WTC11 (cell line): Measurements from ENCODE around the gene GPC6. TPM values are rescaled to one million over a fixed set of nuclear protein-coding genes. Genes with fewer than 3 reads are reported as not detected.

Experiments
- ATAC-seq: fragments of 200-7000 bp; cut with Tn5 transposase; 2 replicates; pipeline ENCODE4 v1.10.0; 2021; ENCODE audit warnings: mild to moderate bottlenecking, moderate library complexity
- CTCF ChIA-PET: fragments of 300-600 bp; sonication (Branson Sonifier 250); formaldehyde crosslinking; loops from one replicate; lab custom pipeline; 2021; ENCODE audit warnings: antibody characterized with exemption; lab: Charles Lee
- POLR2A ChIA-PET: fragments of 350-600 bp; sonication (Branson Sonifier 250); formaldehyde crosslinking; loops from one replicate; lab custom pipeline; 2021; ENCODE audit warnings: antibody characterized with exemption; lab: Charles Lee
- DNase-seq: peaks from one replicate; pipeline ENCODE4 v3.0.0; 2021; ENCODE audit warnings: low spot score
- H3K27ac Mint-ChIP-seq: 2 replicates; pipeline ENCODE4 v1.8.0; 2021; ENCODE audit warnings: mixed read lengths
- H3K27me3 Mint-ChIP-seq: 2 replicates; pipeline ENCODE4 v1.8.0; 2021; ENCODE audit warnings: low read depth, mild to moderate bottlenecking, moderate library complexity, mixed read lengths
- H3K36me3 Mint-ChIP-seq: 2 replicates; pipeline ENCODE4 v1.8.0; 2021; ENCODE audit warnings: mixed read lengths
- H3K4me1 Mint-ChIP-seq: 2 replicates; pipeline ENCODE4 v1.8.0; 2022; ENCODE audit warnings: mixed read lengths
- H3K4me3 Mint-ChIP-seq: 2 replicates; pipeline ENCODE4 v1.8.0; 2021; ENCODE audit warnings: mild to moderate bottlenecking, moderate library complexity, mixed read lengths
- H3K9me3 Mint-ChIP-seq: 2 replicates; pipeline ENCODE4 v1.8.0; 2021; ENCODE audit warnings: mixed read lengths
- FOXJ3 ChIP-seq: sonication (generic); formaldehyde crosslinking; IDR thresholded peaks from 2 replicates; pipeline ENCODE4 v1.9.0; 2021; ENCODE audit warnings: missing genetic modification reagents, mild to moderate bottlenecking, borderline replicate concordance
- FOXK1 ChIP-seq: sonication (generic); formaldehyde crosslinking; IDR thresholded peaks from 2 replicates; pipeline ENCODE4 v1.8.0; 2022; ENCODE audit warnings: mild to moderate bottlenecking, moderate library complexity, missing genetic modification reagents
- GRHL2 ChIP-seq: fragments of 250-450 bp; sonication (Bioruptor Pico); IDR thresholded peaks from 2 replicates; pipeline ENCODE4 v1.8.0; 2022; ENCODE audit warnings: mild to moderate bottlenecking, moderate library complexity; ENCODE audit not compliant: insufficient replicate concordance, severe bottlenecking
- JAZF1 ChIP-seq: fragments of 250-450 bp; sonication (Bioruptor Pico); IDR thresholded peaks from 2 replicates; pipeline ENCODE4 v1.9.0; 2021; ENCODE audit warnings: moderate library complexity, mild to moderate bottlenecking, inconsistent platforms
- JUN ChIP-seq: sonication (generic); formaldehyde crosslinking; IDR thresholded peaks from 2 replicates; pipeline ENCODE4 v1.8.0; 2023; ENCODE audit warnings: mild to moderate bottlenecking, missing genetic modification reagents
- NFYB ChIP-seq: sonication (generic); formaldehyde crosslinking; conservative IDR thresholded peaks from 2 replicates; pipeline ENCODE4 v1.8.0; 2022; ENCODE audit warnings: low read depth, missing genetic modification reagents
- RELA ChIP-seq: sonication (generic); formaldehyde crosslinking; IDR thresholded peaks from 2 replicates; pipeline ENCODE4 v1.8.1; 2022; ENCODE audit warnings: missing genetic modification reagents, mild to moderate bottlenecking, borderline replicate concordance
- SOX15 ChIP-seq: fragments of 250-450 bp; sonication (Bioruptor Pico); IDR thresholded peaks from 2 replicates; pipeline ENCODE4 v1.9.0; 2021; ENCODE audit warnings: mild to moderate bottlenecking
- SP1 ChIP-seq: sonication (generic); formaldehyde crosslinking; conservative IDR thresholded peaks from 2 replicates; pipeline ENCODE4 v1.8.1; 2022; ENCODE audit warnings: missing genetic modification reagents
- TCF7 ChIP-seq: sonication (generic); formaldehyde crosslinking; IDR thresholded peaks from 2 replicates; pipeline ENCODE4 v1.8.0; 2022; ENCODE audit warnings: mild to moderate bottlenecking, low read depth, missing genetic modification reagents, moderate library complexity
- TEAD1 ChIP-seq: sonication (generic); formaldehyde crosslinking; IDR thresholded peaks from 2 replicates; pipeline ENCODE4 v1.8.0; 2022; ENCODE audit warnings: mild to moderate bottlenecking, missing genetic modification reagents
- ZBTB21 ChIP-seq: sonication (generic); formaldehyde crosslinking; IDR thresholded peaks from 2 replicates; pipeline ENCODE4 v1.8.1; 2023; ENCODE audit warnings: mild to moderate bottlenecking, missing genetic modification reagents, borderline replicate concordance
- ZNF138 ChIP-seq: sonication (generic); formaldehyde crosslinking; conservative IDR thresholded peaks from 2 replicates; pipeline ENCODE4 v1.8.1; 2022; ENCODE audit warnings: mild to moderate bottlenecking, moderate library complexity, missing genetic modification reagents
- ZNF416 ChIP-seq: fragments of 250-450 bp; sonication (Bioruptor Pico); IDR thresholded peaks from 2 replicates; pipeline ENCODE4 v1.9.0; 2021; ENCODE audit warnings: mild to moderate bottlenecking, inconsistent platforms
- ZNF423 ChIP-seq: fragments of 250-450 bp; sonication (Bioruptor Pico); IDR thresholded peaks from 2 replicates; pipeline ENCODE4 v2.1.2; 2022; ENCODE audit warnings: mild to moderate bottlenecking, moderate library complexity
- ZNF671 ChIP-seq: fragments of 250-450 bp; sonication (Bioruptor Pico); IDR thresholded peaks from 2 replicates; pipeline ENCODE4 v1.8.0; 2021; ENCODE audit warnings: mild to moderate bottlenecking
- total RNA-seq: library from RNA; stranded (reverse); gene quantifications from 3 replicates; pipeline ENCODE4 v1.2.3, GENCODE V29; 2021
- TF ChIP-seq, protein P1 (sequence below): sonication (generic); formaldehyde crosslinking; IDR thresholded peaks from 2 replicates; pipeline ENCODE4 v1.8.0; 2022; ENCODE audit warnings: mild to moderate bottlenecking, missing genetic modification reagents
- TF ChIP-seq, protein P2 (sequence below): sonication (generic); formaldehyde crosslinking; IDR thresholded peaks from 2 replicates; pipeline ENCODE4 v1.8.1; 2023; ENCODE audit warnings: mild to moderate bottlenecking, missing genetic modification reagents, moderate library complexity
- TF ChIP-seq, protein P3 (sequence below): sonication (generic); formaldehyde crosslinking; IDR thresholded peaks from 2 replicates; pipeline ENCODE4 v1.8.1; 2023; ENCODE audit warnings: mild to moderate bottlenecking, moderate library complexity, missing genetic modification reagents
- TF ChIP-seq, protein P4 (sequence below): fragments of 250-450 bp; sonication (Bioruptor Pico); IDR thresholded peaks from 2 replicates; pipeline ENCODE4 v1.8.0; 2021; ENCODE audit warnings: mild to moderate bottlenecking
- TF ChIP-seq, protein P5 (sequence below): sonication (generic); formaldehyde crosslinking; conservative IDR thresholded peaks from 2 replicates; pipeline ENCODE4 v1.8.1; 2023; ENCODE audit warnings: mild to moderate bottlenecking, low read depth, missing genetic modification reagents, moderate library complexity

GPC6 gene
- total RNA-seq, 1 experiment from 2014 or later = 19.5 TPM

DNA sequence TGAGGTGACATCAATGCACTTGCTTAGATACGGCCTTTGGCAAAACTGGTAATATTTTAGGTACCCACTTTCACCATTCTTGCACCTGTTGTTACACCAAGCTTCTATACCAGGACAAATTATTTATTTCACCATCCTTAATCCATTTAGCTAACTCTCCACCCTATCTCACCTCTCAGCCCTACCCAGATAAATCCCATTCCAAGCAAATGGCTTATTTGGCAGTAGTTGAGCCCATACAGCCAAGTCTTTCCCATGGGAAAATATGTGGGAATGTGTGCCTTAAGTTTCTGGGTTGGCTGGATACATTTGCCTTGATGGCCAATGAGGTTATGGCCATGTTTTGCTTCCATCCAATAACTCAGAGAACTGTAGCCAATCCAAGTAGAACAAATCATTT, 551.9 kb downstream of the GPC6 start:
- H3K27me3 Mint-ChIP-seq = no peaks in the 10 kb centered on the region
- ATAC-seq = no peak
- H3K4me1 Mint-ChIP-seq = peaks cover 14% of the 10 kb centered on the region
- CTCF ChIA-PET = no interaction called here
- H3K27ac Mint-ChIP-seq = no peak overlapping the region
- no peak for DNase-seq
- peaks cover 6% of the 10 kb centered on the region for H3K9me3 Mint-ChIP-seq
- POLR2A ChIA-PET = no interaction called here
- H3K4me3 Mint-ChIP-seq = no peak overlapping the region
- TF ChIP-seq GRHL2 (no peak), FOXK1 (CRISPR knock-in tag) (no peak)
- TF ChIP-seq, protein P1, sequence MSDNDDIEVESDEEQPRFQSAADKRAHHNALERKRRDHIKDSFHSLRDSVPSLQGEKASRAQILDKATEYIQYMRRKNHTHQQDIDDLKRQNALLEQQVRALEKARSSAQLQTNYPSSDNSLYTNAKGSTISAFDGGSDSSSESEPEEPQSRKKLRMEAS (CRISPR knock-in tag) = no peak
- TF ChIP-seq, protein P2, sequence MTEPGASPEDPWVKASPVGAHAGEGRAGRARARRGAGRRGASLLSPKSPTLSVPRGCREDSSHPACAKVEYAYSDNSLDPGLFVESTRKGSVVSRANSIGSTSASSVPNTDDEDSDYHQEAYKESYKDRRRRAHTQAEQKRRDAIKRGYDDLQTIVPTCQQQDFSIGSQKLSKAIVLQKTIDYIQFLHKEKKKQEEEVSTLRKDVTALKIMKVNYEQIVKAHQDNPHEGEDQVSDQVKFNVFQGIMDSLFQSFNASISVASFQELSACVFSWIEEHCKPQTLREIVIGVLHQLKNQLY (CRISPR knock-in tag) = no peak
- no peaks in the 10 kb centered on the region for H3K36me3 Mint-ChIP-seq

DNA sequence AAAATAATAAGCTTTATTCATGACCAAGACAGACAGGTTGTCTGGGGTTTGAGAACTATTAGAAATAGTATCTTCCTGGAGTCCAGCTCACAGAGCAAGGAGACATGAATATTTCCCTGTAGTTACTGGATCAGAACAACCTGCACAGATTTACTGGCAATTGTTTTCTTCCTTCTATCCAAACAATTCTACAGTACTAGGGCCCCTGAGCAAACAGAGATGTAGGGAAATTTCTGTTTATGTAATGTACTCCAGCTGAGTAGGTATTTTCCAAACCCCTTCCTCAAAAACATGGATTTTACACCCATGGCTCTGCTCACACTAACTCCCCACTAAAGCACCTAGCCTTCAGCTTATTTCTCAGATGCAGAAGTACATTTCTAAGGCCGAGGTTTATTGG, 557.6 kb downstream of the GPC6 start:
- CTCF ChIA-PET = no interaction called here
- no peak for DNase-seq
- H3K4me3 Mint-ChIP-seq = no peak overlapping the region

DNA sequence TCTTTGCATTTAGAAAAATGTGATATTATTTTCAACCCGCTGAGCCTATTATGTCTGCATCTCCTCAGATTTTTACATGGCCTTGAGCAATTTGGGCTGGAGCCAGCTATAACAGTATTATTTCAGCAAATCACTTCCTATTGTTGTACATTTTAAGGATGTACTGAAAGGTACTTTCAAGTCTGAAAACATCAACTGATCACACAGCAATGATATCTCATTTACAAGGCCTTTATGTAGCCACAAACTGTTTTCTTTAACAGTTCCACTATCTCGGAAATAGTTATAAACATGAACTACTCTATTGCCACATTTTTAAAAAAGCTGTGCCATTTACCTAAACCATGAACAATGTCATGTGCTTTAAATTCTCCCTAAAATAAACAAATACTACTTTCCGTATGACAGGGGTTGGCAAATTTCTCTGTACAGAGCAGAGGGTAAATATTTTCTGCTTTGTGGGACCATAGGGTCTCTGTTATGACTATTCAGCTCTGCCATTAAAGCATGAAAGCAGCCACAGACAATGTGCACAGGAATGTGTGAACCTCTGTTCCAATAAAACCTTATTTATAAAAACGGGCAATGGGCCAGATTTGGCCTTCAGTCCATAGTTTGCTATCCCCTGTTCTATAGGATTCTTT, 560.4 kb downstream of the GPC6 start:
- ATAC-seq = no peak
- DNase-seq = no peak
- H3K4me1 Mint-ChIP-seq = peaks cover 5% of the 10 kb centered on the region
- peaks cover 8% of the 10 kb centered on the region for H3K9me3 Mint-ChIP-seq
- ChIA-PET CTCF (no interaction called here), POLR2A (no interaction called here)
- H3K27me3 Mint-ChIP-seq = no peaks in the 10 kb centered on the region
- H3K27ac Mint-ChIP-seq = no peak overlapping the region
- TF ChIP-seq, protein P3, sequence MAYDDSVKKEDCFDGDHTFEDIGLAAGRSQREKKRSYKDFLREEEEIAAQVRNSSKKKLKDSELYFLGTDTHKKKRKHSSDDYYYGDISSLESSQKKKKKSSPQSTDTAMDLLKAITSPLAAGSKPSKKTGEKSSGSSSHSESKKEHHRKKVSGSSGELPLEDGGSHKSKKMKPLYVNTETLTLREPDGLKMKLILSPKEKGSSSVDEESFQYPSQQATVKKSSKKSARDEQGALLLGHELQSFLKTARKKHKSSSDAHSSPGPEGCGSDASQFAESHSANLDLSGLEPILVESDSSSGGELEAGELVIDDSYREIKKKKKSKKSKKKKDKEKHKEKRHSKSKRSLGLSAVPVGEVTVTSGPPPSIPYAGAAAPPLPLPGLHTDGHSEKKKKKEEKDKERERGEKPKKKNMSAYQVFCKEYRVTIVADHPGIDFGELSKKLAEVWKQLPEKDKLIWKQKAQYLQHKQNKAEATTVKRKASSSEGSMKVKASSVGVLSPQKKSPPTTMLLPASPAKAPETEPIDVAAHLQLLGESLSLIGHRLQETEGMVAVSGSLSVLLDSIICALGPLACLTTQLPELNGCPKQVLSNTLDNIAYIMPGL = no peak
- TF ChIP-seq ZNF416 (CRISPR knock-in tag) = no peak
- TF ChIP-seq, protein P4, sequence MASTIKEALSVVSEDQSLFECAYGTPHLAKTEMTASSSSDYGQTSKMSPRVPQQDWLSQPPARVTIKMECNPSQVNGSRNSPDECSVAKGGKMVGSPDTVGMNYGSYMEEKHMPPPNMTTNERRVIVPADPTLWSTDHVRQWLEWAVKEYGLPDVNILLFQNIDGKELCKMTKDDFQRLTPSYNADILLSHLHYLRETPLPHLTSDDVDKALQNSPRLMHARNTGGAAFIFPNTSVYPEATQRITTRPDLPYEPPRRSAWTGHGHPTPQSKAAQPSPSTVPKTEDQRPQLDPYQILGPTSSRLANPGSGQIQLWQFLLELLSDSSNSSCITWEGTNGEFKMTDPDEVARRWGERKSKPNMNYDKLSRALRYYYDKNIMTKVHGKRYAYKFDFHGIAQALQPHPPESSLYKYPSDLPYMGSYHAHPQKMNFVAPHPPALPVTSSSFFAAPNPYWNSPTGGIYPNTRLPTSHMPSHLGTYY = no peak
- TF ChIP-seq ZNF138 = no peak
- no peak for TF ChIP-seq ZNF423 (CRISPR knock-in tag)
- TF ChIP-seq ZNF671 = no peak
- no peak for TF ChIP-seq JAZF1 (CRISPR knock-in tag)
- no peak for TF ChIP-seq SOX15 (CRISPR knock-in tag)
- TF ChIP-seq NFYB (CRISPR knock-in tag) = no peak
- TF ChIP-seq JUN (CRISPR knock-in tag) = no peak
- TF ChIP-seq SP1 = no peak
- TF ChIP-seq TCF7 = no peak
- no peak overlapping the region for H3K4me3 Mint-ChIP-seq
- H3K36me3 Mint-ChIP-seq = no peaks in the 10 kb centered on the region

More for the DNA sequence above, 557.6 kb downstream of the GPC6 start:
- Mint-ChIP-seq H3K4me1 (no peaks in the 10 kb centered on the region), H3K36me3 (no peaks in the 10 kb centered on the region), H3K27me3 (no peaks in the 10 kb centered on the region), H3K9me3 (peaks cover 8% of the 10 kb centered on the region), H3K27ac (no peak overlapping the region)
- TF ChIP-seq, protein P3 = no peak
- no peak for TF ChIP-seq FOXJ3 (CRISPR knock-in tag)
- no peak for TF ChIP-seq TEAD1 (CRISPR knock-in tag)
- TF ChIP-seq ZNF671 = no peak
- no peak for TF ChIP-seq JUN (CRISPR knock-in tag)
- TF ChIP-seq, protein P5, sequence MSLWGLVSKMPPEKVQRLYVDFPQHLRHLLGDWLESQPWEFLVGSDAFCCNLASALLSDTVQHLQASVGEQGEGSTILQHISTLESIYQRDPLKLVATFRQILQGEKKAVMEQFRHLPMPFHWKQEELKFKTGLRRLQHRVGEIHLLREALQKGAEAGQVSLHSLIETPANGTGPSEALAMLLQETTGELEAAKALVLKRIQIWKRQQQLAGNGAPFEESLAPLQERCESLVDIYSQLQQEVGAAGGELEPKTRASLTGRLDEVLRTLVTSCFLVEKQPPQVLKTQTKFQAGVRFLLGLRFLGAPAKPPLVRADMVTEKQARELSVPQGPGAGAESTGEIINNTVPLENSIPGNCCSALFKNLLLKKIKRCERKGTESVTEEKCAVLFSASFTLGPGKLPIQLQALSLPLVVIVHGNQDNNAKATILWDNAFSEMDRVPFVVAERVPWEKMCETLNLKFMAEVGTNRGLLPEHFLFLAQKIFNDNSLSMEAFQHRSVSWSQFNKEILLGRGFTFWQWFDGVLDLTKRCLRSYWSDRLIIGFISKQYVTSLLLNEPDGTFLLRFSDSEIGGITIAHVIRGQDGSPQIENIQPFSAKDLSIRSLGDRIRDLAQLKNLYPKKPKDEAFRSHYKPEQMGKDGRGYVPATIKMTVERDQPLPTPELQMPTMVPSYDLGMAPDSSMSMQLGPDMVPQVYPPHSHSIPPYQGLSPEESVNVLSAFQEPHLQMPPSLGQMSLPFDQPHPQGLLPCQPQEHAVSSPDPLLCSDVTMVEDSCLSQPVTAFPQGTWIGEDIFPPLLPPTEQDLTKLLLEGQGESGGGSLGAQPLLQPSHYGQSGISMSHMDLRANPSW (CRISPR knock-in tag) = no peak
- TF ChIP-seq RELA (CRISPR knock-in tag) = no peak
- TF ChIP-seq ZBTB21 (CRISPR knock-in tag) = no peak
- POLR2A ChIA-PET = no interaction called here
- ATAC-seq = no peak
